Measurements from ENCODE around the gene ZNHIT1. TPM values are rescaled to one million over a fixed set of nuclear protein-coding genes. Genes with fewer than 3 reads are reported as not detected.

ZNHIT1 gene
- total RNA-seq, 1 donor from 2014 or later, result 51.9 TPM

Other genes starting within 250 kb of the ZNHIT1 start
- not detected for gene MUC12, start 248.6 kb upstream of the ZNHIT1 start, total RNA-seq
- gene MUC17, start 198.1 kb upstream of the ZNHIT1 start, total RNA-seq, result not detected
- 60.9 TPM for gene TRIM56, start 132.7 kb upstream of the ZNHIT1 start, total RNA-seq
- gene SERPINE1, start 91.1 kb upstream of the ZNHIT1 start, total RNA-seq, result 13.7 TPM
- 24.0 TPM for gene AP1S1, start 63.7 kb upstream of the ZNHIT1 start, total RNA-seq
- gene VGF, start 52.6 kb upstream of the ZNHIT1 start, total RNA-seq, result not detected
- gene NAT16, start 37.9 kb upstream of the ZNHIT1 start, total RNA-seq, result not detected
- not detected for gene MOGAT3, start 17.1 kb upstream of the ZNHIT1 start, total RNA-seq
- gene PLOD3, start 584 bp upstream of the ZNHIT1 start, total RNA-seq, result 82.1 TPM
- 17.7 TPM for gene CLDN15, start 19.6 kb downstream of the ZNHIT1 start, total RNA-seq
- gene FIS1, start 26.9 kb downstream of the ZNHIT1 start, total RNA-seq, result 147 TPM
- 16.2 TPM for gene IFT22, start 103.6 kb downstream of the ZNHIT1 start, total RNA-seq
- gene COL26A1, start 144.7 kb downstream of the ZNHIT1 start, total RNA-seq, result 0.58 TPM